COLO829 (cell line): ENCODE results near the gene PIGK.
"Not testable (repeated sequence)": the region's sequence is repeated elsewhere in the genome, so short reads cannot be mapped to it uniquely, and the experiment has no call there.

Experiments used
- DNase-seq: peaks from one replicate; pipeline ENCODE4 v3.0.0; 2012; ENCODE audit warnings: low spot score

Gene PIGK

GRCh38 chr1:77193951-77194350, 25.3 kb downstream of the PIGK start:
- no peak for DNase-seq

- no peak for DNase-seq
Measured at GRCh38 chr1:77188770-77189169, 30.5 kb downstream of the PIGK start.

- DNase-seq: not testable (repeated sequence)
Measured at GRCh38 chr1:77186907-77187306, 32.3 kb downstream of the PIGK start.

- DNase-seq: no peak
Measured at GRCh38 chr1:77182083-77182482, 37.1 kb downstream of the PIGK start.

GRCh38 chr1:77179632-77180031, 39.6 kb downstream of the PIGK start:
- DNase-seq: no peak

GRCh38 chr1:77175230-77175844, 43.9 kb downstream of the PIGK start:
- DNase-seq: no peak

GRCh38 chr1:77170687-77171086, 48.5 kb downstream of the PIGK start:
- no peak for DNase-seq

- DNase-seq: no peak
Measured at GRCh38 chr1:77168358-77168757, 50.9 kb downstream of the PIGK start.

GRCh38 chr1:77164434-77164944, 54.7 kb downstream of the PIGK start:
- no peak for DNase-seq

- DNase-seq: not testable (repeated sequence)
Measured at GRCh38 chr1:77159706-77160105, 59.5 kb downstream of the PIGK start.

- no peak for DNase-seq
Measured at GRCh38 chr1:77156214-77156613, 63.0 kb downstream of the PIGK start.

- no peak for DNase-seq
Measured at GRCh38 chr1:77146270-77146669, 73.0 kb downstream of the PIGK start.

GRCh38 chr1:77143529-77144121, 75.6 kb downstream of the PIGK start:
- peak; percentile 9 for DNase-seq

GRCh38 chr1:77139389-77139788, 79.8 kb downstream of the PIGK start:
- DNase-seq: no peak

GRCh38 chr1:77134359-77134758, 84.9 kb downstream of the PIGK start:
- DNase-seq: no peak

- no peak for DNase-seq
Measured at GRCh38 chr1:77133731-77134358, 85.4 kb downstream of the PIGK start.

GRCh38 chr1:77126307-77126706, 92.9 kb downstream of the PIGK start:
- peak; percentile 15 for DNase-seq

- no peak for DNase-seq
Measured at GRCh38 chr1:77121503-77121902, 97.7 kb downstream of the PIGK start.

- no peak for DNase-seq
Measured at GRCh38 chr1:77120950-77121349, 98.3 kb downstream of the PIGK start.

GRCh38 chr1:77118712-77119111, 100.5 kb downstream of the PIGK start:
- DNase-seq: no peak

- DNase-seq: no peak
Measured at GRCh38 chr1:77104672-77105071, 114.6 kb downstream of the PIGK start.

- DNase-seq: no peak
Measured at GRCh38 chr1:77103486-77103885, 115.7 kb downstream of the PIGK start.

- DNase-seq: no peak
Measured at GRCh38 chr1:77100875-77101274, 118.4 kb downstream of the PIGK start.
